Astrocyte (in vitro differentiated cells and primary cell): Measurements from ENCODE around the gene RAET1G.

Experiments
- EZH2 ChIP-seq: IDR thresholded peaks from 2 replicates; pipeline ENCODE4 v1.6.1; 2012; ENCODE audit warnings: mild to moderate bottlenecking, low read length, inconsistent platforms; ENCODE audit not compliant: insufficient read depth
- TF ChIP-seq, protein P1 (sequence below): IDR thresholded peaks from 2 replicates; pipeline ENCODE4 v1.5.1; 2011; ENCODE audit warnings: low read depth, mild to moderate bottlenecking, inconsistent platforms, low read length, moderate library complexity; ENCODE audit not compliant: insufficient read depth

GRCh38 chr6:149910721-149911151 is 12.2 kb downstream of the RAET1G start:
- TF ChIP-seq, protein P1, sequence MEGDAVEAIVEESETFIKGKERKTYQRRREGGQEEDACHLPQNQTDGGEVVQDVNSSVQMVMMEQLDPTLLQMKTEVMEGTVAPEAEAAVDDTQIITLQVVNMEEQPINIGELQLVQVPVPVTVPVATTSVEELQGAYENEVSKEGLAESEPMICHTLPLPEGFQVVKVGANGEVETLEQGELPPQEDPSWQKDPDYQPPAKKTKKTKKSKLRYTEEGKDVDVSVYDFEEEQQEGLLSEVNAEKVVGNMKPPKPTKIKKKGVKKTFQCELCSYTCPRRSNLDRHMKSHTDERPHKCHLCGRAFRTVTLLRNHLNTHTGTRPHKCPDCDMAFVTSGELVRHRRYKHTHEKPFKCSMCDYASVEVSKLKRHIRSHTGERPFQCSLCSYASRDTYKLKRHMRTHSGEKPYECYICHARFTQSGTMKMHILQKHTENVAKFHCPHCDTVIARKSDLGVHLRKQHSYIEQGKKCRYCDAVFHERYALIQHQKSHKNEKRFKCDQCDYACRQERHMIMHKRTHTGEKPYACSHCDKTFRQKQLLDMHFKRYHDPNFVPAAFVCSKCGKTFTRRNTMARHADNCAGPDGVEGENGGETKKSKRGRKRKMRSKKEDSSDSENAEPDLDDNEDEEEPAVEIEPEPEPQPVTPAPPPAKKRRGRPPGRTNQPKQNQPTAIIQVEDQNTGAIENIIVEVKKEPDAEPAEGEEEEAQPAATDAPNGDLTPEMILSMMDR = no peak
- no peak for TF ChIP-seq EZH2
